Astrocyte (in vitro differentiated cells and primary cell): ENCODE data around the gene FTO. TPM values are rescaled to one million over a fixed set of nuclear protein-coding genes. Genes with fewer than 3 reads are reported as not detected.

ENCODE experiments used
- DNase-seq: peaks from one replicate; pipeline ENCODE4 v3.0.0-alpha.2; 2010; ENCODE audit warnings: low read depth
- FAIRE-seq: peaks from 2 replicates; lab custom pipeline; 2011; peaks lifted over from hg19 to GRCh38; lab: Jason Lieb, UNC
- H2AFZ ChIP-seq: 2 replicates; pipeline ENCODE4 v1.6.0; 2012; ENCODE audit warnings: low read depth, low read length, inconsistent platforms
- H3K27ac ChIP-seq: 2 replicates; pipeline ENCODE4 v1.5.1; 2011; ENCODE audit warnings: low read depth, low read length, inconsistent platforms
- H3K27me3 ChIP-seq: 2 replicates; pipeline ENCODE4 v1.6.0; 2011; ENCODE audit warnings: low read length, inconsistent platforms; ENCODE audit not compliant: insufficient read depth
- H3K36me3 ChIP-seq: 2 replicates; pipeline ENCODE4 v1.5.1; 2011; ENCODE audit warnings: low read length, inconsistent platforms; ENCODE audit not compliant: insufficient read depth
- H3K4me1 ChIP-seq: 2 replicates; pipeline ENCODE4 v1.5.1; 2011; ENCODE audit warnings: low read length, inconsistent platforms; ENCODE audit not compliant: insufficient read depth
- H3K4me2 ChIP-seq: 2 replicates; pipeline ENCODE4 v1.6.0; 2012; ENCODE audit warnings: low read length, inconsistent platforms
- H3K4me3 ChIP-seq: 2 replicates; pipeline ENCODE4 v1.5.1; 2011; ENCODE audit warnings: low read depth, mild to moderate bottlenecking, low read length, inconsistent platforms; ENCODE audit not compliant: insufficient read depth
- H3K79me2 ChIP-seq: 2 replicates; pipeline ENCODE4 v1.6.0; 2012; ENCODE audit warnings: mild to moderate bottlenecking, low read length, inconsistent platforms; ENCODE audit not compliant: insufficient read depth
- H3K9ac ChIP-seq: 2 replicates; pipeline ENCODE4 v1.6.0; 2012; ENCODE audit warnings: mild to moderate bottlenecking, low read length, inconsistent platforms
- H3K9me3 ChIP-seq: 2 replicates; pipeline ENCODE4 v1.5.1; 2012; ENCODE audit warnings: low read depth, mild to moderate bottlenecking, low read length, inconsistent platforms; ENCODE audit not compliant: insufficient read depth
- H4K20me1 ChIP-seq: 2 replicates; pipeline ENCODE4 v1.6.0; 2012; ENCODE audit warnings: low read length, inconsistent platforms; ENCODE audit not compliant: insufficient read depth
- H3K27ac Mint-ChIP-seq: one replicate; pipeline ENCODE4 v1.8.0; 2021; ENCODE audit warnings: mild to moderate bottlenecking, mixed read lengths; ENCODE audit not compliant: unreplicated experiment
- H3K27me3 Mint-ChIP-seq: one replicate; pipeline ENCODE4 v1.8.0; 2021; ENCODE audit warnings: low read depth, mixed read lengths; ENCODE audit not compliant: unreplicated experiment
- H3K36me3 Mint-ChIP-seq: one replicate; pipeline ENCODE4 v1.8.0; 2021; ENCODE audit warnings: low read depth, mixed read lengths; ENCODE audit not compliant: unreplicated experiment
- H3K4me1 Mint-ChIP-seq: one replicate; pipeline ENCODE4 v1.8.0; 2021; ENCODE audit warnings: low read depth, mixed read lengths; ENCODE audit not compliant: unreplicated experiment
- H3K4me3 Mint-ChIP-seq: one replicate; pipeline ENCODE4 v1.8.0; 2021; ENCODE audit warnings: mild to moderate bottlenecking, moderate library complexity, mixed read lengths; ENCODE audit not compliant: unreplicated experiment
- H3K9me3 Mint-ChIP-seq: one replicate; pipeline ENCODE4 v1.8.0; 2021; ENCODE audit warnings: mild to moderate bottlenecking, mixed read lengths; ENCODE audit not compliant: unreplicated experiment
- CTCF ChIP-seq: IDR thresholded peaks from 2 replicates; pipeline ENCODE4 v1.5.1; 2011; ENCODE audit warnings: low read depth, mild to moderate bottlenecking, inconsistent platforms, low read length, moderate library complexity; ENCODE audit not compliant: insufficient read depth
- EZH2 ChIP-seq: IDR thresholded peaks from 2 replicates; pipeline ENCODE4 v1.6.1; 2012; ENCODE audit warnings: mild to moderate bottlenecking, low read length, inconsistent platforms; ENCODE audit not compliant: insufficient read depth
- total RNA-seq: library from RNA; stranded (reverse); gene quantifications from 2 replicates; pipeline ENCODE4 v1.2.1, GENCODE V29; 2021

FTO gene
- total RNA-seq, 1 donor from 2014 or later = 73.1 TPM

GRCh38 chr16:53933407-53933806 is 229.5 kb downstream of the FTO start:
- no peak overlapping the region for H2AFZ ChIP-seq
- no peak overlapping the region for H3K27ac Mint-ChIP-seq
- no peak for FAIRE-seq
- H3K4me3 ChIP-seq = no peak overlapping the region
- TF ChIP-seq EZH2 = no peak
- no peak for TF ChIP-seq CTCF
- no peaks in the 10 kb centered on the region for H3K9me3 Mint-ChIP-seq
- H3K9me3 ChIP-seq = no peaks in the 10 kb centered on the region
- no peaks in the 10 kb centered on the region for H4K20me1 ChIP-seq
- peaks cover 2% of the 10 kb centered on the region for H3K36me3 Mint-ChIP-seq
- no peak for DNase-seq
- no peak overlapping the region for H3K4me3 Mint-ChIP-seq
- H3K4me1 Mint-ChIP-seq = peaks cover 5% of the 10 kb centered on the region
- no peak overlapping the region for H3K27ac ChIP-seq
- H3K4me1 ChIP-seq = no peaks in the 10 kb centered on the region
- no peak overlapping the region for H3K9ac ChIP-seq
- H3K4me2 ChIP-seq = no peak overlapping the region
- H3K27me3 Mint-ChIP-seq = no peaks in the 10 kb centered on the region
- H3K79me2 ChIP-seq = no peaks in the 10 kb centered on the region
- no peaks in the 10 kb centered on the region for H3K36me3 ChIP-seq
- H3K27me3 ChIP-seq = no peaks in the 10 kb centered on the region

- H3K27me3 ChIP-seq = no peaks in the 10 kb centered on the region
- no peak overlapping the region for H3K27ac ChIP-seq
- H3K36me3 ChIP-seq = no peaks in the 10 kb centered on the region
- H3K4me3 Mint-ChIP-seq = no peak overlapping the region
- no peaks in the 10 kb centered on the region for H3K79me2 ChIP-seq
- H3K4me3 ChIP-seq = no peak overlapping the region
- no peaks in the 10 kb centered on the region for H3K4me1 ChIP-seq
- H3K4me1 Mint-ChIP-seq = peaks cover 5% of the 10 kb centered on the region
- H3K36me3 Mint-ChIP-seq = peaks cover 2% of the 10 kb centered on the region
- no peak overlapping the region for H3K9ac ChIP-seq
- DNase-seq (no peak), FAIRE-seq (no peak)
- peaks cover 3% of the 10 kb centered on the region for H3K9me3 Mint-ChIP-seq
- no peaks in the 10 kb centered on the region for H3K27me3 Mint-ChIP-seq
- H2AFZ ChIP-seq = no peak overlapping the region
- no peaks in the 10 kb centered on the region for H4K20me1 ChIP-seq
- H3K4me2 ChIP-seq = no peak overlapping the region
- no peak overlapping the region for H3K27ac Mint-ChIP-seq
- H3K9me3 ChIP-seq = no peaks in the 10 kb centered on the region
- TF ChIP-seq EZH2 (no peak), CTCF (no peak)
Observed at GRCh38 chr16:53936052-53936451, 232.1 kb downstream of the FTO start.

- Histone ChIP-seq H3K9ac (no peak overlapping the region), H3K4me3 (no peak overlapping the region), H4K20me1 (no peaks in the 10 kb centered on the region), H3K79me2 (no peaks in the 10 kb centered on the region), H3K36me3 (no peaks in the 10 kb centered on the region), H3K4me1 (no peaks in the 10 kb centered on the region), H2AFZ (no peak overlapping the region), H3K27ac (no peak overlapping the region), H3K27me3 (no peaks in the 10 kb centered on the region), H3K4me2 (no peak overlapping the region), H3K9me3 (no peaks in the 10 kb centered on the region)
- DNase-seq = no peak
- Mint-ChIP-seq H3K9me3 (peaks cover 3% of the 10 kb centered on the region), H3K4me1 (peaks cover 5% of the 10 kb centered on the region), H3K4me3 (no peak overlapping the region), H3K27ac (no peak overlapping the region), H3K36me3 (peaks cover 2% of the 10 kb centered on the region), H3K27me3 (no peaks in the 10 kb centered on the region)
- FAIRE-seq = no peak
- TF ChIP-seq CTCF = no peak
- no peak for TF ChIP-seq EZH2
Observed at GRCh38 chr16:53936529-53936928, 232.6 kb downstream of the FTO start.
